ENCODE measurements around the gene PCDH19.

DNA sequence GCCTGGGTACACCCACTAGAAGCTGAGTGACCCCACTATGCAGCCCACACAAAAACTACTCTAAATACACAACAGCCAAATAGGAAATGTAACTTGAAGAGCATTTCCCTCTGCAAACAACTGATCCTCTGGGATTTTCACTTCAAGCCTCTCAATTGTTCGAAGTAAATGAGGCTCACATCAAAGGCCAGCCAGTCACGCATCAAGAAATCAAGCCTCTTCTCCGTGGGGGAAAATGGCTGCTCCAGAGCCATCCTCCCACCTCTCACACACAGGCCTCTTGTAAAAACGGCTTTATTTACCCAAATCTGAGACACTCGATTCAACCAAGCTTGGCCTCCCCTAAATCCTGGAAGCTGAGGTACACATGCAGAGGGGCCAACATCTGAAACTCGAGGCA, 14.3 kb downstream of the PCDH19 start:
- TF ChIP-seq, protein P1, sequence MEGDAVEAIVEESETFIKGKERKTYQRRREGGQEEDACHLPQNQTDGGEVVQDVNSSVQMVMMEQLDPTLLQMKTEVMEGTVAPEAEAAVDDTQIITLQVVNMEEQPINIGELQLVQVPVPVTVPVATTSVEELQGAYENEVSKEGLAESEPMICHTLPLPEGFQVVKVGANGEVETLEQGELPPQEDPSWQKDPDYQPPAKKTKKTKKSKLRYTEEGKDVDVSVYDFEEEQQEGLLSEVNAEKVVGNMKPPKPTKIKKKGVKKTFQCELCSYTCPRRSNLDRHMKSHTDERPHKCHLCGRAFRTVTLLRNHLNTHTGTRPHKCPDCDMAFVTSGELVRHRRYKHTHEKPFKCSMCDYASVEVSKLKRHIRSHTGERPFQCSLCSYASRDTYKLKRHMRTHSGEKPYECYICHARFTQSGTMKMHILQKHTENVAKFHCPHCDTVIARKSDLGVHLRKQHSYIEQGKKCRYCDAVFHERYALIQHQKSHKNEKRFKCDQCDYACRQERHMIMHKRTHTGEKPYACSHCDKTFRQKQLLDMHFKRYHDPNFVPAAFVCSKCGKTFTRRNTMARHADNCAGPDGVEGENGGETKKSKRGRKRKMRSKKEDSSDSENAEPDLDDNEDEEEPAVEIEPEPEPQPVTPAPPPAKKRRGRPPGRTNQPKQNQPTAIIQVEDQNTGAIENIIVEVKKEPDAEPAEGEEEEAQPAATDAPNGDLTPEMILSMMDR (IDR thresholded peaks at IDR 0.05) = no peak
- no peak for TF ChIP-seq POLR2A (IDR thresholded peaks at IDR 0.05)

Data from lower leg skin (tissue), 3 donors.